Thoracic aorta (tissue), 2 donors: ENCODE data around the gene LAMC3. TPM values are rescaled to one million over a fixed set of nuclear protein-coding genes. Genes with fewer than 3 reads are reported as not detected.

ENCODE experiments used
- ATAC-seq: fragments of 150-250 bp; one replicate; pipeline ENCODE4 v1.8.0; 2017; ENCODE audit warnings: low read depth; ENCODE audit not compliant: insufficient number of reproducible peaks, low FRiP score
- DNase-seq: peaks from one replicate; pipeline ENCODE4 v3.0.0-alpha.2; 2020; ENCODE audit warnings: low spot score
- H3K27ac ChIP-seq, 2 donors: fragments of 200-600 bp; sonication (generic); 1 replicate in 1 of 2; 2 replicates in 1 of 2; pipeline ENCODE4 v1.5.1; 2016; ENCODE audit warnings: mild to moderate bottlenecking in 2 of 2, moderate library complexity in 2 of 2
- H3K27me3 ChIP-seq: fragments of 200-600 bp; sonication (generic); replicated peaks from 2 replicates; pipeline ENCODE4 v1.6.0; 2016; ENCODE audit warnings: mild to moderate bottlenecking; ENCODE audit not compliant: insufficient read depth
- H3K36me3 ChIP-seq: fragments of 200-600 bp; sonication (generic); one replicate; pipeline ENCODE4 v1.5.1; 2016
- H3K4me1 ChIP-seq, 2 donors: fragments of 200-600 bp; sonication (generic); 1 replicate in 1 of 2; 2 replicates in 1 of 2; pipeline versions ENCODE4 v1.5.1 to v1.6.0; 2016; ENCODE audit warnings: low read depth in 2 of 2, mild to moderate bottlenecking in 1 of 2; ENCODE audit not compliant: control insufficient read depth in 1 of 2
- H3K4me3 ChIP-seq: fragments of 200-600 bp; sonication (generic); 2 replicates; pipeline ENCODE4 v1.5.1; 2016; ENCODE audit warnings: mild to moderate bottlenecking
- H3K9me3 ChIP-seq: fragments of 200-600 bp; sonication (generic); 2 replicates; pipeline ENCODE4 v1.5.1; 2016
- total RNA-seq, 2 donors: library from RNA; depleted of rRNA; stranded (reverse); fragments of >200 nt; gene quantifications; one replicate each; pipeline versions ENCODE4 v1.1.0 to v1.2.3, GENCODE V29; 2016
- TF ChIP-seq, protein P1 (sequence below): fragments of 200-600 bp; sonication (generic); IDR thresholded peaks from one replicate; pipeline ENCODE4 v1.5.1; 2019; ENCODE audit warnings: antibody characterized with exemption

The LAMC3 gene
- total RNA-seq, 2 donors from 2014 or later: 0.54 to 2.8 TPM

DNA sequence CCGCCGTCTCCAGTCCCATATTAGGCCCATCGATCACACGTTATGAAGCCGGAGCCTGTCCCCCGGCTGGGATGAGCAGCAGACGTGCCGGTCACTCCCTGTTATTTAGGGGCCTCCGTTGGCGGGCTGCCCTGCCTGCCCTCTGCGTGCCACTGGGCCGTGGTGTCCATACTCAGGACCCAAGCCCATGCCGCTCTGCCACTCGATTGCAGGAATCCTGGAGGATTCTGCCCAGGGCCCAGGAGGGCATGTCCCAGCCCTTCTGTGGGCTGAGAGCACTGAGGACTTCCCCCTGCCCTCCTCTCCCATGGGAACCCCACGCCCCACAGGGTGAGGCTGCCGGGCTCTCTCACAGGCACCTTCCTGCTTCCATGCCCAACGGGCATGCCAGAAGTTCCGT lies 19.6 kb upstream of the LAMC3 start:
- no peak overlapping the region for H3K27ac ChIP-seq
- no peaks in the 10 kb centered on the region for H3K36me3 ChIP-seq
- H3K27me3 ChIP-seq: no peaks in the 10 kb centered on the region
- DNase-seq (no peak), ATAC-seq (no peak)
- TF ChIP-seq, protein P1, sequence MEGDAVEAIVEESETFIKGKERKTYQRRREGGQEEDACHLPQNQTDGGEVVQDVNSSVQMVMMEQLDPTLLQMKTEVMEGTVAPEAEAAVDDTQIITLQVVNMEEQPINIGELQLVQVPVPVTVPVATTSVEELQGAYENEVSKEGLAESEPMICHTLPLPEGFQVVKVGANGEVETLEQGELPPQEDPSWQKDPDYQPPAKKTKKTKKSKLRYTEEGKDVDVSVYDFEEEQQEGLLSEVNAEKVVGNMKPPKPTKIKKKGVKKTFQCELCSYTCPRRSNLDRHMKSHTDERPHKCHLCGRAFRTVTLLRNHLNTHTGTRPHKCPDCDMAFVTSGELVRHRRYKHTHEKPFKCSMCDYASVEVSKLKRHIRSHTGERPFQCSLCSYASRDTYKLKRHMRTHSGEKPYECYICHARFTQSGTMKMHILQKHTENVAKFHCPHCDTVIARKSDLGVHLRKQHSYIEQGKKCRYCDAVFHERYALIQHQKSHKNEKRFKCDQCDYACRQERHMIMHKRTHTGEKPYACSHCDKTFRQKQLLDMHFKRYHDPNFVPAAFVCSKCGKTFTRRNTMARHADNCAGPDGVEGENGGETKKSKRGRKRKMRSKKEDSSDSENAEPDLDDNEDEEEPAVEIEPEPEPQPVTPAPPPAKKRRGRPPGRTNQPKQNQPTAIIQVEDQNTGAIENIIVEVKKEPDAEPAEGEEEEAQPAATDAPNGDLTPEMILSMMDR: no peak
- H3K9me3 ChIP-seq: no peaks in the 10 kb centered on the region
- H3K4me1 ChIP-seq: no peaks in the 10 kb centered on the region
- no peak overlapping the region for H3K4me3 ChIP-seq

DNA sequence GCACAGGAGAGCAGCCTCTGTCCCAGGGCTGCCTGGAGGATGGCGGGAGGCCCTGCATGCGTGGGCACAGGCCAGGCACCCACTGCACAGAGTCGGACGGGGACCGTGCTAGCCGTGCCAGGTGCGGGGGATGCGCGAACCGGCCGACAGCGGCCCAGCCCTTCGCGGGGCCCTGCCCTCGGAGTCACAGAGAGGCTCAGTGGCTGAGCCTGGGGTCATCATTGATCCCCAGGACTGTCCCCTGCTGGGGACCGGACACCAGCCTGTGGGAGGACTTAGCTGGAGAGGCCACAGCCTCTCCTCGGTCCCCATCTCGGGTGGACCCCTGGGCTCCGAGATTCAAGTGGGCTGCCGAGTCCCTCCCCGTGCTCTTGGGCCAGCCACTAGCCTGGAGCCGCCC lies 19.1 kb upstream of the LAMC3 start:
- Histone ChIP-seq H3K4me3 (no peak overlapping the region), H3K36me3 (no peaks in the 10 kb centered on the region), H3K27ac (no peak overlapping the region), H3K9me3 (no peaks in the 10 kb centered on the region), H3K4me1 (no peaks in the 10 kb centered on the region), H3K27me3 (no peaks in the 10 kb centered on the region)
- TF ChIP-seq, protein P1: no peak
- ATAC-seq: no peak
- no peak for DNase-seq

DNA sequence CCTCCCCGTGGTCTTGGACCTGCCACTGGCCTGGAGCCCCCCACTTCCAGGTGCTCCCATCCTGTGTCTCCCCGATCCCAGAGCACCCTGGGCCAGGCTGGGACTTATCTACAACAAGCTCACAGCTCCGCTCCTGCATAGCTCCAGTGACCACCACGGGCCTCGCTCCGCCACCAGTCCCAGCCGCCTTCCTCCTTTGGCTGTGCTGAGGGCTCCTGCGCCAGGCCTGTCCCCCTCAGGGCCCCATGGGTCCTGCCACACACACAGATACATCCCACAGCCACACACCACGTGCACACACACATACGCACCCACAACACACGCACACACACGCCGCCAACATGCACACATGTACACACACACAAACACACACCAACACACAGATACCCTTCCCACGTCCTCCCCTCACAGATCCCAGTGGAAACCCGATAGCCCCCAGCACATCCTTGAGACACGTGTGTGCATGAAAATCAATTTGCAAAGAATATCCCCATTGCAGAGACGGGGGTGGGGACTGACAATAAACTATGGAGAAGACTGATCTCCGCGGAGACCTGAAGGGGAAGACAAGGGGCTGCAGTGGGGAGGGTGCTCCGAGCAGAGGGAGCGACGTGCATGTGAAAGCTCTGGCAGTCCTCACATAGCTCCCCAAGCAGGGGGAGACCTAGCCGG lies 18.5 kb upstream of the LAMC3 start:
- Histone ChIP-seq H3K27me3 (no peaks in the 10 kb centered on the region), H3K27ac (no peak overlapping the region), H3K9me3 (no peaks in the 10 kb centered on the region), H3K4me3 (no peak overlapping the region), H3K36me3 (no peaks in the 10 kb centered on the region), H3K4me1 (no peaks in the 10 kb centered on the region)
- no peak for ATAC-seq
- no peak for DNase-seq
- TF ChIP-seq, protein P1: no peak

DNA sequence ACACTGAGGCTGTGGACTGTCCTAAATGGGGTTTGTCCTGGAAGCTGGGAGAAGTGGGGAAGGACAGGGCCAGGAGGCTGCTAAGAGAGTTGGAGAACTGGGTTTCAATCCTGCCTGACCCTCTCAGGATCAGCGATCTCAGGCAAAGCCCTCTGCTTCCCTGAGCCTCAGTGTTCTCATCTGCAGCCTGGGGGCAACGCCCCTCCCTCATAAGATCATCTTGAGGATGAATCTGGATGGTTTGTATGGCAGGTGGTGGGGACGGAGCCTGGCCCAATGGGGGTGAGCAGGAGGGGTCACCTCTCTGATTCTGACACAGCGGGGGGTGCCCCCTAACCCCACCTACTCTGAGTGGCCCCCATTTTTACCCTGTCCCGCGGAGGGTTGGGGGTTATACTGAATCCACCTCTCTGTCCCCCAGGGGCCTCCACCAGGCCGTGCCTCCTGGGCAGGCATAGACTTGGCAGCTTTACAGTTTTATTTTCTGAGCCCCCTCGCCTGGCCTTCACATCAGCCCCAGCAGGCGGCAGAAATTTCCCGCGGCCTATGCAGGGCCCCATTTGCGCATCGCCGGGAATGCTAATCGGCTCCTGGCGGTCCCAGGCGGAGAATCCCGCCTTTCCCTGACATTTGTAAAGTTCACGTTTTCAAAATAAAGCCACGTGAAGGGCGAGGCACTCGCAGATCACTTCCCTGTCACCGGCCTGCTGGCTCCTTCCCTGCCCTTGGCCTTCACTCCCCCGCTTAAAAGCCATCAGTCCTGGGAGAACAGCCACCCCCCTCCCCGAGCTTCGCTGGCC lies 17.8 kb upstream of the LAMC3 start:
- Histone ChIP-seq H3K27me3 (no peaks in the 10 kb centered on the region), H3K9me3 (no peaks in the 10 kb centered on the region), H3K4me1 (no peaks in the 10 kb centered on the region), H3K4me3 (no peak overlapping the region), H3K36me3 (no peaks in the 10 kb centered on the region), H3K27ac (no peak overlapping the region)
- TF ChIP-seq, protein P1: no peak
- DNase-seq (no peak), ATAC-seq (no peak)

DNA sequence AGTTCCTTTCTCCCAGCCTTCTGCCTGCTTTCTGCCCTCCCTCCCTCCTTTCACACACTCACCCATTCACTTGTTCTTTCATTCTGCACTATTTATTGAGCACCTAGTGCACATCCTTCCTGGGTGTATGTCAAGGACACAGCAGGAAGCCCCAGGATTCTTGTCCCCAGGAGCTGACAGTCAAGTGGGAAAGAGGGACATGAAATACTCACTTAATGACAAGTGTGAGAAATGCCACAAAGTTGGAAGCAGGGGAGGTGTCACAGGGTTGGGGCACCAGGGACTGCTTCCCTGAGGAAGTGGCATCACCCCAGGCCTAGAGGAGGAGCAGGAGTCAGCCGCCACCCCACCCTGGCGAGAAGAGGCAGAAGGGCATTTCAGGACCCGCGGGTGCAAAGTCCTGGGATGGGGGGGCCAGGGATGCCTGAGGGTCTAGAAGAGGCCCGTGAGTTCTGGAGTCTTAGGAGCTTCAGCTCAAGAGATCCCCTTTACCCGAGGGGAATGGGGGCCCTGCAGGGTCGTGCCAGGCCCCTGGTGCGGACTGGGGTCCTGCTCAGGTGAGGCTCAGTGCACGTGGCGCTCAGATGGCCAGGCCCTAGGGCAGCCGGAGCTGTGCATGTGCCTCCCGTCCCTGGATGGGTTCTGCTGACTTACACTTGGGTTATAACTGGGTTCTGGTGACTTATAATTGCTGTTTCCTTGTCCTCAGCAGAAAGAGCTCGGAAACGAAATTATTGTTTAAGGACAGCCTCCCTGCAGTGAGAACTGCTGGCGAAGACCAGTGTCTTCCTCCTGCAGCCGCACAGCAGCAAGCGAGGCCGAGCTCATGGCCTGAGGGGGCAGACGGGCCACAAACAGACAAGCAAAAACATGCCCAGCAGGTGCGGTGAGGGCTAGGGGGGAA lies 16.9 kb upstream of the LAMC3 start:
- no peak for ATAC-seq
- no peak for DNase-seq
- Histone ChIP-seq H3K9me3 (no peaks in the 10 kb centered on the region), H3K4me1 (no peaks in the 10 kb centered on the region), H3K27me3 (no peaks in the 10 kb centered on the region), H3K36me3 (no peaks in the 10 kb centered on the region), H3K4me3 (no peak overlapping the region), H3K27ac (no peak overlapping the region)
- TF ChIP-seq, protein P1: no peak
